Omental fat pad (tissue), 4 donors: ENCODE data around the gene THBS2. TPM values are rescaled to one million over a fixed set of nuclear protein-coding genes. Genes with fewer than 3 reads are reported as not detected.
"Not testable (repeated sequence)": the region's sequence is repeated elsewhere in the genome, so short reads cannot be mapped to it uniquely, and the experiment has no call there.

Experiments
- ATAC-seq: fragments of 150-250 bp; one replicate; pipeline ENCODE4 v1.9.1; 2016; ENCODE audit warnings: mild to moderate bottlenecking, moderate library complexity; ENCODE audit not compliant: low FRiP score
- DNase-seq: peaks from one replicate; pipeline ENCODE4 v3.0.0-alpha.2; 2019; ENCODE audit warnings: low spot score
- CTCF ChIP-seq, 3 donors: fragments of 450-650 bp; IDR thresholded peaks; one replicate each; pipeline ENCODE4 v1.5.1; 2016 to 2017; ENCODE audit warnings: antibody characterized with exemption in 3 of 3, mild to moderate bottlenecking in 3 of 3, moderate library complexity in 2 of 3
- total RNA-seq, 4 donors: library from RNA; depleted of rRNA; stranded (reverse); fragments of >200 nt; gene quantifications; one replicate each; pipeline ENCODE4 v1.1.0, GENCODE V29; 2016

The THBS2 gene
- total RNA-seq, 4 donors from 2014 or later = 53.5 to 115 (median 93.8) TPM

- DNase-seq = no peak
- TF ChIP-seq CTCF (IDR thresholded peaks at IDR 0.05) = no peak
- ATAC-seq = no peak
Observed at GRCh38 chr6:169199625-169200335, 53.9 kb downstream of the THBS2 start.

- no peak for TF ChIP-seq CTCF (IDR thresholded peaks at IDR 0.05)
- no peak for ATAC-seq
- no peak for DNase-seq
Observed at GRCh38 chr6:169198885-169199284, 54.8 kb downstream of the THBS2 start.

- ATAC-seq, DNase-seq: not testable (repeated sequence)
Observed at GRCh38 chr6:169197929-169198328, 55.7 kb downstream of the THBS2 start.

GRCh38 chr6:169196279-169196678, 57.4 kb downstream of the THBS2 start:
- DNase-seq, ATAC-seq: not testable (repeated sequence)

GRCh38 chr6:169194737-169195136, 58.9 kb downstream of the THBS2 start:
- ATAC-seq (no peak), DNase-seq (no peak)
- no peak for TF ChIP-seq CTCF (IDR thresholded peaks at IDR 0.05)

- no peak for DNase-seq
- no peak for TF ChIP-seq CTCF (IDR thresholded peaks at IDR 0.05)
- ATAC-seq = no peak
Observed at GRCh38 chr6:169190970-169191369, 62.7 kb downstream of the THBS2 start.

- DNase-seq = no peak
- peak; percentile 91 for ATAC-seq
- no peak for TF ChIP-seq CTCF (IDR thresholded peaks at IDR 0.05)
Observed at GRCh38 chr6:169190144-169190584, 63.5 kb downstream of the THBS2 start.

- TF ChIP-seq CTCF (IDR thresholded peaks at IDR 0.05) = no peak
- DNase-seq (no peak), ATAC-seq (peak; percentile 51)
Observed at GRCh38 chr6:169189686-169190085, 64.0 kb downstream of the THBS2 start.
